Measurements from ENCODE around the gene CCDC191. TPM values are rescaled to one million over a fixed set of nuclear protein-coding genes. Genes with fewer than 3 reads are reported as not detected.

Gene CCDC191
- total RNA-seq, 4 donors from 2014 or later, result 3.2 to 5.1 (median 4.1) TPM

DNA sequence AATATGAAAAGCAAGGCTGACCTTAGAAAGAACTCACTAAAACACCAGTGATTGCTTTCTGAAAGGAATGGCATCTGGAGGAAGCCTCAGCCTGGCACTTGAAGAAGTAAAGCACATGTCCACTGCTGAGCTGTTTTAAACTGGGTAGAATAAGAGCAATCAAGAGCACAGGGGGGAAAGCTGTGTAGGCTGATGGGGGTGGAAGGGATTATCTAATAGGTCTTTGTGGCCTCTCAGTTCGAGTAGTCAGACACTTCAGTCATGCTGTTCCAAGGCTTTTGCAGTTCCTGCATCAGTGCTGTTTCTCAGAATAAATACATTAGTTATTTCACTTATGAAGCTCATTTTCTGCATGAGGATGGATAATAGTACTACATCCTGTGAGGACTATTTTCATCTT, 22.6 kb downstream of the CCDC191 start:
- TF ChIP-seq, protein P1, sequence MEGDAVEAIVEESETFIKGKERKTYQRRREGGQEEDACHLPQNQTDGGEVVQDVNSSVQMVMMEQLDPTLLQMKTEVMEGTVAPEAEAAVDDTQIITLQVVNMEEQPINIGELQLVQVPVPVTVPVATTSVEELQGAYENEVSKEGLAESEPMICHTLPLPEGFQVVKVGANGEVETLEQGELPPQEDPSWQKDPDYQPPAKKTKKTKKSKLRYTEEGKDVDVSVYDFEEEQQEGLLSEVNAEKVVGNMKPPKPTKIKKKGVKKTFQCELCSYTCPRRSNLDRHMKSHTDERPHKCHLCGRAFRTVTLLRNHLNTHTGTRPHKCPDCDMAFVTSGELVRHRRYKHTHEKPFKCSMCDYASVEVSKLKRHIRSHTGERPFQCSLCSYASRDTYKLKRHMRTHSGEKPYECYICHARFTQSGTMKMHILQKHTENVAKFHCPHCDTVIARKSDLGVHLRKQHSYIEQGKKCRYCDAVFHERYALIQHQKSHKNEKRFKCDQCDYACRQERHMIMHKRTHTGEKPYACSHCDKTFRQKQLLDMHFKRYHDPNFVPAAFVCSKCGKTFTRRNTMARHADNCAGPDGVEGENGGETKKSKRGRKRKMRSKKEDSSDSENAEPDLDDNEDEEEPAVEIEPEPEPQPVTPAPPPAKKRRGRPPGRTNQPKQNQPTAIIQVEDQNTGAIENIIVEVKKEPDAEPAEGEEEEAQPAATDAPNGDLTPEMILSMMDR (IDR thresholded peaks at IDR 0.05; ENCODE audit: low read depth), result no peak

DNA sequence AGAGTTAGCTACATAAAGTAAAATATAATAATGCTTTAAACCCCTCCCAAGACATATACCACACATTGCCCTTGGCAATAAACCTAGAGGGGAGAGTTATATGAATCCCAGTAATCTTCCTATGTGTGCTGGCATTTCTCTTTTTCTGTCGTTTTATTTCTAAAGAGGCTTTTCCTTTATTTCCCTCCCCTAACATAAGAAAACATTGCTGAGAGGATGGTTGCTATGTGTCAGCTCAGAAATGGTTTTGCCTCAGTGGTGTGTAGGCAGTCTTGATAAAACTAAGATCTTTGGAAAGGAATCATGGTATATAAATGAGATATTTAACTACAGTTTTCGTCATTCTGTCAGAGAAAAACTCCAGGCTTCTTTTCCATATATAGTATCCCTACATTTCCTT, 30.0 kb downstream of the CCDC191 start:
- TF ChIP-seq, protein P1 (IDR thresholded peaks at IDR 0.05; ENCODE audit: low read depth), result no peak

DNA sequence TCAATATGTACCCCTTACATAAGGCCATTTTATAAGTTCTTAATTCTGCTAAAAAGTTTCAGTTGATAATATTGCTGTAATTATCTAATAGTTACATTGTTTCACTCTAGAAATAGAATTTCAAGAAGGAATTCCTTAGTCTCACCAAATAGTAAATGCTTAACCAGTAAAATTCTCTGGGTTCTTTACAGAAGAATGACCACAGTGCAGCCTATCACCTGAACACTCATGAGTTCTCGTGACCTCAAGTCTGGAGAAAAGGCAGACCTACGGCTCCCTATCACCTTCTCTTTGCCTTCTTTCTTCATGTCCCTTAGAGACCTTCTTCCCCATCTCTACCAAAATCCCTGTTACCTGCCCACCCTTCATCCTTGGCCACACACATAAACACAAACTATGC, 30.9 kb downstream of the CCDC191 start:
- TF ChIP-seq, protein P1 (IDR thresholded peaks at IDR 0.05; ENCODE audit: low read depth), result no peak

DNA sequence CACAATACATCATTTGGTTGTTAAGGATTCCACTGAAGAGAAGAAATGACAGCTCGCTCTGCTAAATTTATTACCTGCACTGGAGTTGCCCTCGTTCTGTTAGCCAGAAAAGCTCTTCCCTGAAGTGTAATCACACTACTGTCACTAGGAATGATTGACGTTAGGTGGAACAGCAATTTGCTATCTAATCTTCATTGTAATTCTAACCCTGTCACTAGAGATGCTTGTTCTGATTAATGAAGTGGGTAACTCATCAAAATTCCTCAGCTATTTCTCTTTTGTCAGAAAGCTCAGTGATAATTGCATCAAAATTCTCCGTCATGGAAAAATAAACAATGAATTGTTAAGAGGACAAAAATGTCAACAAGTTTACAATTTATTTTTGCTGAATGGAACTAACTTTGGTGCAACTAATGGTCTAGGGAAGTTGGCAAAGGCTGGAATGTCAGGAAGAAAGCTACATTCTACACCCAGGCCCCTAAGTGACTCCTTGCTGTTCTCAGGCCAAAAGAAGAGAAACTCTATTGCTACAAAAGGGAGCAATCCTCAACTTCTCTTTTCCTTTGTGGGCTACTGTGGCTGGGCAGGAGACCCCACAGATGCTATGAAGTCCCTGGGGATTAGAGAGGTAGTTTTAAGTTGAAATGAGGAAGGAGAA, 34.1 kb downstream of the CCDC191 start:
- TF ChIP-seq, protein P1 (IDR thresholded peaks at IDR 0.05; ENCODE audit: low read depth), result no peak

DNA sequence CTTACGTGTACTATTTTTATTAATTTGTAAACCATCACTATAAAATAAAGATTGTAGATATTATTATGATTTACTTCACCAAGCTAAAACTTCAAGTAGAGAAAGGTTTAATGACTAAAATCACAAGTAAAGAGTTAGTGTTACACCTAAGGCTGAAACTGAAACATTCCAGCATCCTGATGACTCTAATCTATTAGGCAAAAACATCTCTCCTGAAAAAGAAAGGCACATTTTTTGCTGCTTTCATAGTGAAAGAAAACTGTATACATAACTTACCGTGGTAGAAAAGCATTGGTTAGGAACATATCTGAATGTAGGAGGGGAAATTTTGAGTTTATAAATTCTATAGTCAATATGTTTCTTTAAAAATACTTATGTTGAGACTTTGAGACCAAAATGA, 35.4 kb downstream of the CCDC191 start:
- TF ChIP-seq, protein P1 (IDR thresholded peaks at IDR 0.05; ENCODE audit: low read depth), result no peak

DNA sequence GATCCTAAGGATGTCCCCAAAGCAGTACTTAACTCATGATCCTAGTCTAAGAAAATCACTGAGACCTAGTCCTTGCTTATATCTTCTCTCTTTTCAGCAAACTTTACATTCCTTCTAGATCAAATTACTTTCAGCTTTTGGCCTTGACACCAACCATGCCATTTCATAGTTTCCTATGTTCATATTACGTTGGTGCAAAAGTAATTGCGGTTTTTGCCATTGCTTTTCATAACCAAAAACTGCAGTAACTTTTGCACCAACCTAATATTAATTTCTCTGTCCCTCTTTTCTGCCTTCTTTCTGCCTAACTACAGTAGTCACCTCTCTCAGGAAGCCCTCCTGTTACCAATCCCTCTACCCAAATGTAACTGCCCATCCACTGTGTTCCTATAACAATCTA, 36.8 kb downstream of the CCDC191 start:
- TF ChIP-seq, protein P1 (IDR thresholded peaks at IDR 0.05; ENCODE audit: low read depth), result no peak

DNA sequence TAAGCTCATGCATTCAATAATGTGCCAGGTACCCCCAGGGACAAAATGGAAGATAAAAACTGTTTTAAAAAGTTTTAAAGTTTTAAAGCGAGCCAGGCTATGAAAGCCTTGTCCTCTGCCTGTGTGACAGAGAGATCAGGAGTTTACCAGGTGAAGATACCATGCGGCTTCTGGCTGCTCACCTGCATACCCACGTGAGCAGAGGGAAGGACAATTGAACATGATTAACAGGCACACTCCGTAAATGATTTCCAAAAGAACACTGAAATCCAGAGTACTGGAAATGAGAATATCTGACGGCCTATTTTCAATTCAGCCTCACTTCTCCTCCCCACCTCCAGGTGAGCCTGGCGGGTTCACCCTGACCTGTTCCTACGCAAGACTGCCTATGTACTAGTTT, 42.1 kb downstream of the CCDC191 start:
- TF ChIP-seq, protein P1 (IDR thresholded peaks at IDR 0.05; ENCODE audit: low read depth), result no peak
